Midbrain (tissue), 1 donor: ENCODE results near the gene OR52A5.

ENCODE experiments used
- DNase-seq: peaks from one replicate; lab custom pipeline; 2025; lab: John Stamatoyannopoulos, UW

Gene OR52A5

DNA sequence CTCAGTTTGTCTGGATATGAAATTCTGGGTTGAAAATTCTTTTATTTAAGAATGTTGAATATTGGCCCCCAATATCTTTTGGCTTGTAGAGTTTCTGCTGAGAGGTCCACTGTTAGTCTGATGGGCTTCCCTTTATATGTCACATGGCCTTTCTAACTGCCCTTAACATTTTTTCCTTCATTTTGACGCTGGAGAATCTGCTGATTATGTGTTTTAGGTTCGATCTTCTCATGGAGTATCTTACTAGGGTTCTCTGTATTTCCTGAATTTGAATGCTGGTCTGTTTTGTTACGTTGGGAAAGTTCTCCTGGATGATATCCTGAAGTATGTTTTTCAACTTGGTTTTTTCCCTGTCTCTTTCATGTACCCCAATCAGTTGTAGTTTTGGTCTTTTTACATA lies 22.8 kb downstream of the OR52A5 start:
- DNase-seq, result no peak

GRCh38 chr11:5107285-5107684 lies 30.9 kb downstream of the OR52A5 start:
- no peak for DNase-seq

GRCh38 chr11:5103066-5103465 lies 35.1 kb downstream of the OR52A5 start:
- DNase-seq, result no peak

DNA sequence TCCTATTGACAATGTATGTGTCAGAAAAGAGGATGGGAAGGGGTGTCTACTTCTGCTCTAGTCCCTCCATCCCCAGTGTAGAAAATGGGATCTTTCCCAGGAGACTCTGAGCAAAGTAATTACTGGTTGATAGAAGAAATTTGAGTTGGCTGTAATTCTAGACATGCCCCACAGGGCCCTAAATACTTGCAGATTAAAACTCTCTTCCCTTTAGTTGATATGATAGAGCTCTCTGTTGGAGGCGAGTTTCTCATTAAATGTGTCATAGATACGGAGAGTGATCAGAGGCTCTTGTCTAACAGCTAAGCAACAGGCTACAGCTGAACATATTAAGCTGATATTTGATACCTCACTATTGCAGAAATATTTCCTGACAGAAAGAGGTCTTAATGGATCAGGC lies 35.9 kb downstream of the OR52A5 start:
- no peak for DNase-seq

DNA sequence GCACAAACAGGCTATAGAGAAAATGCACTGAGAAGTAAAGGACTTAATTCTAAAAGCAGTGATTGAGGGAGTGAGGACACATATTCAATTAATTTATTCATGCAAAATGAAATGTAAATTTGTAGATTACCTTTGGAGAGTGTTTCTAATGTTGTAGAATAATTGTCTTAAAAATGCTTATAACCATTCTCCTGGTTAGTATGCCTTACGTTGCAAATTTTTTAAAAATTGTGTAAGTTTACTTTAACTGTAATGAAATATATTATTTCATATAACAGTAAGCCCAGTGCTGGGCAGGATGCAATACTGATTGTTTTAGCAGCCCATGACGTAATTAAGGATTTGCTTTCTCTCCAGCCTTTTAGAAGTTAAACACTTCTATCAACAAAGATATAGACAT lies 42.1 kb downstream of the OR52A5 start:
- no peak for DNase-seq

- DNase-seq, result no peak
Measured at GRCh38 chr11:5092821-5093585, 45.2 kb downstream of the OR52A5 start.

- DNase-seq, result no peak
Measured at GRCh38 chr11:5090668-5091067, 47.5 kb downstream of the OR52A5 start.

GRCh38 chr11:5088556-5088955 lies 49.6 kb downstream of the OR52A5 start:
- DNase-seq, result no peak

DNA sequence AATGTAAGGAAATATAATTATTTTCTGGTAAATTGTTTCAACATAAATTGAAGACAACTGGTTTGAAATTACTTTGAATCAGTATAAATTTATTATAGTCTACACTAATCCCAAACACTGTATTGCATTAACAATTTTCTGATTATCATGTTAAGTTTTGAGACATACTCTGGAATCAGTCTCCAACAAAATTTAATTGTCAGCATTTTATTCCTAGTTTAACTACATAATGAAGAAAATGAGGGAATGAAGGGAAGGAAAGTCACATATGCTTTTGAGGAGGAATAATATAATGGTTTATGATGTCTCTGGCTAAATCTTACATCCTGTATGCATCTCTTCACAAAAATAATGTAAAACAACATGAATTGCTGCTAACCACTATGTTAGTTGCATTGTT lies 54.6 kb downstream of the OR52A5 start:
- no peak for DNase-seq

GRCh38 chr11:5081405-5081804 lies 56.8 kb downstream of the OR52A5 start:
- DNase-seq, result no peak
